ENCODE data around the gene TOMM7.

GRCh38 chr7:22821702-22822485 is 755 bp downstream of the TOMM7 start:
- TF ChIP-seq POLR2A (IDR thresholded peaks at IDR 0.05) (no peak), CTCF (IDR thresholded peaks at IDR 0.05) (no peak)
